Activated naive CD8-positive, alpha-beta T cell treated with anti-CD3 and anti-CD28 coated beads, Interleukin-2, amount 50 U/mL, for 16 hours (primary cell): ENCODE measurements around the gene STAT4.
"Not testable (repeated sequence)": the region's sequence is repeated elsewhere in the genome, so short reads cannot be mapped to it uniquely, and the experiment has no call there.

Source experiments
- DNase-seq: peaks from one replicate; pipeline ENCODE4 v3.0.0-alpha.2; 2020; ENCODE audit warnings: low read depth, low spot score

Gene STAT4

GRCh38 chr2:190996947-190997346 is 153.8 kb downstream of the STAT4 start:
- DNase-seq, result no peak

GRCh38 chr2:190996338-190996946 is 154.4 kb downstream of the STAT4 start:
- no peak for DNase-seq

GRCh38 chr2:190995315-190995714 is 155.5 kb downstream of the STAT4 start:
- DNase-seq, result not testable (repeated sequence)

GRCh38 chr2:190994148-190994547 is 156.6 kb downstream of the STAT4 start:
- no peak for DNase-seq

GRCh38 chr2:190993292-190993643 is 157.5 kb downstream of the STAT4 start:
- no peak for DNase-seq

GRCh38 chr2:190990132-190990531 is 160.7 kb downstream of the STAT4 start:
- DNase-seq, result no peak

GRCh38 chr2:190988910-190989309 is 161.9 kb downstream of the STAT4 start:
- DNase-seq, result no peak

GRCh38 chr2:190987938-190988337 is 162.9 kb downstream of the STAT4 start:
- no peak for DNase-seq

- DNase-seq, result no peak
Observed at GRCh38 chr2:190987116-190987515, 163.7 kb downstream of the STAT4 start.

- no peak for DNase-seq
Observed at GRCh38 chr2:190986221-190986953, 164.4 kb downstream of the STAT4 start.

- DNase-seq, result no peak
Observed at GRCh38 chr2:190984595-190984994, 166.2 kb downstream of the STAT4 start.

GRCh38 chr2:190982262-190983034 is 168.3 kb downstream of the STAT4 start:
- no peak for DNase-seq

GRCh38 chr2:190981733-190982132 is 169.1 kb downstream of the STAT4 start:
- DNase-seq, result no peak

- DNase-seq, result no peak
Observed at GRCh38 chr2:190981333-190981732, 169.5 kb downstream of the STAT4 start.

- no peak for DNase-seq
Observed at GRCh38 chr2:190980630-190981209, 170.1 kb downstream of the STAT4 start.

GRCh38 chr2:190979906-190980629 is 170.7 kb downstream of the STAT4 start:
- no peak for DNase-seq
